K562 (cell line): ENCODE measurements around the gene HNF4A. TPM values are rescaled to one million over a fixed set of nuclear protein-coding genes. Genes with fewer than 3 reads are reported as not detected.

Experiments
- ATAC-seq: fragments of 200-7000 bp; cut with Tn5 transposase; 3 replicates; pipeline ENCODE4 v1.9.1; 2020; ENCODE audit warnings: moderate library complexity
- BruUV-seq: library from RNA; stranded (reverse); fragments of 400-500 nt; replicated peaks from 2 replicates; lab custom pipeline; 2021; lab: Mats Ljungman, UMichigan
- CTCF ChIA-PET: fragments of 300-600 bp; formaldehyde crosslinking; extraction: SDS; loops from one replicate; lab custom pipeline; 2021; ENCODE audit warnings: low intra/inter-chr PET ratio; lab: Yijun Ruan, JAX
- POLR2A ChIA-PET: fragments of 300-600, 350-650 bp; sonication (Branson Sonifier 250); formaldehyde crosslinking; extraction: SDS; loops from one replicate; lab custom pipeline; 2021; ENCODE audit warnings: antibody characterized with exemption, inconsistent platforms; lab: Yijun Ruan, JAX
- DNase-seq, 4 experiments: peaks; one replicate each; pipeline versions ENCODE4 v3.0.0 to v3.0.0-alpha.2; 2011 to 2018; ENCODE audit warnings: low spot score in 3 of 4, mixed read lengths in 3 of 4; ENCODE audit errors: extremely low read depth in 1 of 4
- FAIRE-seq: peaks from 2 replicates; lab custom pipeline; 2011; peaks lifted over from hg19 to GRCh38; lab: Jason Lieb, UNC
- H2AFZ ChIP-seq: 2 replicates; pipeline ENCODE4 v1.6.0; 2011; ENCODE audit warnings: low read depth, low read length, control low read depth, inconsistent platforms
- H3K27ac ChIP-seq: fragments of 200-600 bp; 3 replicates; pipeline ENCODE4 v1.8.0; 2011; ENCODE audit warnings: low read depth, mild to moderate bottlenecking, control low read depth, inconsistent platforms, low read length, moderate library complexity, mixed read lengths; ENCODE audit errors: extremely low read depth
- H3K27me3 ChIP-seq, 2 experiments: fragments of 300-600 bp in 1 of 2; 2 replicates in 1 of 2; 3 replicates in 1 of 2; pipeline versions ENCODE4 v1.6.0 to v1.8.0; 2011; ENCODE audit warnings: inconsistent platforms in 2 of 2, low read length in 2 of 2, mild to moderate bottlenecking in 1 of 2, mixed read lengths in 1 of 2, moderate library complexity in 1 of 2; ENCODE audit not compliant: control insufficient read depth in 2 of 2, insufficient read depth in 2 of 2
- H3K36me3 ChIP-seq: fragments of 300-600 bp; 3 replicates; pipeline ENCODE4 v1.8.0; 2011; ENCODE audit warnings: mild to moderate bottlenecking, low read length, inconsistent platforms; ENCODE audit not compliant: control insufficient read depth, insufficient read depth
- H3K4me1 ChIP-seq, 2 experiments: fragments of 200-600 bp in 1 of 2; replicated peaks in 1 of 2; 2 replicates in 1 of 2; 3 replicates in 1 of 2; pipeline versions ENCODE4 v1.5.1 to v1.8.0; 2011; ENCODE audit warnings: inconsistent platforms in 2 of 2, low read length in 2 of 2, mild to moderate bottlenecking in 1 of 2, mixed read lengths in 1 of 2, moderate library complexity in 1 of 2; ENCODE audit not compliant: control insufficient read depth in 2 of 2, insufficient read depth in 2 of 2
- H3K4me2 ChIP-seq: 2 replicates; pipeline ENCODE4 v1.6.1; 2011; ENCODE audit warnings: low read length, control low read depth, inconsistent platforms, mixed read lengths; ENCODE audit not compliant: insufficient read depth
- H3K4me3 ChIP-seq: fragments of 200-600 bp; sonication (generic), shearing (Covaris generic); 2 replicates; pipeline ENCODE4 v1.5.1; 2016; ENCODE audit warnings: control low read depth, inconsistent platforms
- H3K79me2 ChIP-seq: fragments of 200-600 bp; 3 replicates; pipeline ENCODE4 v1.8.0; 2011; ENCODE audit warnings: low read length, inconsistent platforms; ENCODE audit not compliant: control insufficient read depth, insufficient read depth
- H3K9ac ChIP-seq, 2 experiments: 2 replicates each; pipeline versions ENCODE4 v1.6.0 to v1.6.1; 2011; ENCODE audit warnings: low read depth in 2 of 2, low read length in 2 of 2, control low read depth in 1 of 2, inconsistent platforms in 1 of 2, mild to moderate bottlenecking in 1 of 2, mixed read lengths in 1 of 2; ENCODE audit not compliant: insufficient read depth in 1 of 2
- H3K9me1 ChIP-seq: one replicate; pipeline ENCODE4 v1.6.0; 2011; ENCODE audit warnings: inconsistent platforms, mild to moderate bottlenecking, low read length, moderate library complexity; ENCODE audit not compliant: control insufficient read depth, insufficient read depth
- H3K9me3 ChIP-seq: replicated peaks from 2 replicates; pipeline ENCODE4 v1.5.1; 2011; ENCODE audit warnings: low read depth, low read length, inconsistent platforms; ENCODE audit not compliant: control insufficient read depth, insufficient read depth
- H4K20me1 ChIP-seq: replicated peaks from 2 replicates; pipeline ENCODE4 v1.6.1; 2011; ENCODE audit warnings: low read length, inconsistent platforms, mixed read lengths; ENCODE audit not compliant: control insufficient read depth, insufficient read depth
- CHD4 ChIP-seq: fragments of 200-600 bp; sonication (generic); IDR thresholded peaks from 3 replicates; pipeline ENCODE4 v1.6.1; 2012; ENCODE audit warnings: low read depth, mild to moderate bottlenecking, mixed read lengths, low read length, inconsistent platforms; ENCODE audit not compliant: insufficient read depth, insufficient replicate concordance, poor library complexity, severe bottlenecking
- USF1 ChIP-seq: sonication (generic); formaldehyde crosslinking; IDR thresholded peaks from 2 replicates; pipeline ENCODE4 v1.9.0; 2022; ENCODE audit warnings: mild to moderate bottlenecking, missing genetic modification reagents
- ZNF121 ChIP-seq: sonication (generic); formaldehyde crosslinking; conservative IDR thresholded peaks from 2 replicates; pipeline ENCODE4 v1.8.0; 2022; ENCODE audit warnings: missing genetic modification reagents
- ZNF239 ChIP-seq: fragments of 250-450 bp; sonication (Bioruptor Pico); IDR thresholded peaks from 2 replicates; pipeline ENCODE4 v1.4.0; 2020; ENCODE audit warnings: mild to moderate bottlenecking
- WGBS: fragments of 100-300 bp; shearing (Covaris generic); methylation state at CpG from one replicate; pipeline ENCODE4 v1.1.6; 2016; ENCODE audit warnings: low coverage, mixed read lengths; ENCODE audit not compliant: insufficient coverage; ENCODE audit errors: missing lambda C conversion rate; 5-methylcytosine and 5-hydroxymethylcytosine counted together
- in situ Hi-C: fragments of 300-500 bp; cut with MboI; formaldehyde crosslinking; loops from 4 replicates; pipeline ENCODE4 v1.15.0; 2018; ENCODE audit warnings: inconsistent platforms, mixed read lengths
- intact Hi-C: fragments of 100-400 bp; cut with micrococcal nuclease; formaldehyde crosslinking; loops from 2 replicates; pipeline ENCODE4 v1.14.2; 2022
- polyA plus RNA-seq, 8 experiments: library from polyadenylated mRNA; depleted of rRNA in 4 of 8; stranded (reverse) in 5 of 8; unstranded in 3 of 8; fragments of >200 nt; fragmentation: Nextera tagmentation in 2 of 8; fragmentation: Illumina TruSeq in 1 of 8; extraction: Ambion mirVana in 2 of 8; extraction: Trizol in 1 of 8; gene quantifications; 2 replicates each; pipeline versions ENCODE4 v1.2.1 to v1.2.3, GENCODE V29; 2011 to 2014; ENCODE audit warnings: inconsistent platforms in 1 of 8, missing spikeins in 1 of 8
- total RNA-seq, 7 experiments: library from RNA; depleted of rRNA in 6 of 7; stranded (reverse); fragments of >200 nt in 6 of 7; fragmentation: Illumina TruSeq in 2 of 7; extraction: Trizol in 2 of 7; gene quantifications; 2 replicates each; pipeline versions ENCODE4 v1.2.1 to v1.2.3, GENCODE V29; 2011 to 2021; ENCODE audit warnings: low replicate concordance in 1 of 7
- TF ChIP-seq, protein P1 (sequence below): IDR thresholded peaks from 2 replicates; pipeline ENCODE4 v1.6.1; 2016; ENCODE audit warnings: missing genetic modification characterization, missing compliant biosample characterization
- TF ChIP-seq, protein P2 (sequence below): sonication (generic); formaldehyde crosslinking; IDR thresholded peaks from 2 replicates; pipeline ENCODE4 v1.5.0; 2020; ENCODE audit warnings: missing genetic modification reagents

Gene HNF4A
- total and polyA plus RNA-seq, 9 of the 15 experiments (the other 6 are each of a cell fraction or from before 2014, with no cell fraction given): 0.03 to 0.27 (median 0.08) TPM; not detected in 5

DNA sequence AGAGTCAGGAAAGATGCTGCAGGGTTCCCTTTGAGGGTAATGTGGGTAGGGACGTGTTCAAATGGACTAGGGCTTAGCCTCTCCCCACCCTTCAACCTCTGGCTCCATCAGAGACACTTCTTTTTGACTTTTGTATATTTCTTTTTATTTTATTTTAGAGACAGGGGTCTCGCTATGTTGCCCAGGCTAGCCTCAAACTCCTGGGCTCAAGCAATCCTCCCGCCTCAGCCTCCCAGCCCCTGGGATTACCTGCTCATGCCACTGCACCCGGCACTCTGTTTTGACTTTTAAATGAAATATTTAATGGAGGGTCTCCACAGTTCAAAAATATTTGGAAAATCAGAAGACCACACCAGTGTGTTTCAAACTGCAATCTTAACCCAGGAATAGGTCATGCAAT is 8.6 kb downstream of the HNF4A start:
- in situ Hi-C loops: no loop called here
- TF ChIP-seq, protein P1, sequence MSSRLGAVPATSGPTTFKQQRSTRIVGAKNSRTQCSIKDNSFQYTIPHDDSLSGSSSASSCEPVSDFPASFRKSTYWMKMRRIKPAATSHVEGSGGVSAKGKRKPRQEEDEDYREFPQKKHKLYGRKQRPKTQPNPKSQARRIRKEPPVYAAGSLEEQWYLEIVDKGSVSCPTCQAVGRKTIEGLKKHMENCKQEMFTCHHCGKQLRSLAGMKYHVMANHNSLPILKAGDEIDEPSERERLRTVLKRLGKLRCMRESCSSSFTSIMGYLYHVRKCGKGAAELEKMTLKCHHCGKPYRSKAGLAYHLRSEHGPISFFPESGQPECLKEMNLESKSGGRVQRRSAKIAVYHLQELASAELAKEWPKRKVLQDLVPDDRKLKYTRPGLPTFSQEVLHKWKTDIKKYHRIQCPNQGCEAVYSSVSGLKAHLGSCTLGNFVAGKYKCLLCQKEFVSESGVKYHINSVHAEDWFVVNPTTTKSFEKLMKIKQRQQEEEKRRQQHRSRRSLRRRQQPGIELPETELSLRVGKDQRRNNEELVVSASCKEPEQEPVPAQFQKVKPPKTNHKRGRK (tag): no peak
- TF ChIP-seq ZNF121 (CRISPR knock-in tag): peak; percentile 69
- TF ChIP-seq, all 486 proteins: peak for 1
- Histone ChIP-seq H3K4me1 (no peaks in the 10 kb centered on the region), H3K9ac (no peak overlapping the region), H2AFZ (no peak overlapping the region), H3K9me3 (no peaks in the 10 kb centered on the region), H3K4me2 (no peak overlapping the region), H3K36me3 (no peaks in the 10 kb centered on the region), H3K27me3 (0 out of 5 replicates have a peak, but pooled peaks cover 0 to 4% of the 10 kb centered on the region in 2 experiments), H3K79me2 (no peaks in the 10 kb centered on the region), H3K27ac (no peak overlapping the region), H3K9me1 (no peaks in the 10 kb centered on the region), H4K20me1 (no peaks in the 10 kb centered on the region; the same call in 1 of the 2 replicates), H3K4me3 (no peak overlapping the region)
- DNase-seq (no peak), FAIRE-seq (no peak), ATAC-seq (no peak)
- no TSS peak for BruUV-seq
- 0% methylated on average over 4 of the region's 4 CpGs for WGBS
- POLR2A ChIA-PET: interaction anchor here (0.9 to 1.0 kb wide), 2 partner anchors 11 to 12 kb away, joined by 3 read pairs; no protein-coding TSS in a partner anchor
- intact Hi-C loops: no loop called here
- CTCF ChIA-PET: no interaction called here

- CTCF ChIA-PET: no interaction called here
Measured at GRCh38 chr20:44364780-44365179, 9.3 kb downstream of the HNF4A start.

More at GRCh38 chr20:44364780-44365179, 9.3 kb downstream of the HNF4A start:
- H3K9me1 ChIP-seq: no peaks in the 10 kb centered on the region
- no peak overlapping the region for H3K27ac ChIP-seq
- H3K79me2 ChIP-seq: no peaks in the 10 kb centered on the region
- no peak overlapping the region for H2AFZ ChIP-seq
- WGBS: under 1% methylated on average over 6 of the region's 6 CpGs
- no peak overlapping the region for H3K4me3 ChIP-seq
- BruUV-seq: no TSS peak
- DNase-seq: peak in 1 of 4 experiments; percentile 3
- H4K20me1 ChIP-seq: no peaks in the 10 kb centered on the region; the same call in 1 of the 2 replicates
- intact Hi-C loops: no loop called here
- no peak for ATAC-seq
- no peak overlapping the region for H3K4me2 ChIP-seq
- no peaks in the 10 kb centered on the region for H3K9me3 ChIP-seq
- in situ Hi-C loops: no loop called here
- H3K27me3 ChIP-seq: 0 out of 5 replicates have a peak, but pooled peaks cover 0 to 4% of the 10 kb centered on the region in 2 experiments
- FAIRE-seq: no peak
- H3K4me1 ChIP-seq: no peaks in the 10 kb centered on the region
- no peaks in the 10 kb centered on the region for H3K36me3 ChIP-seq
- POLR2A ChIA-PET: interaction anchor here (0.9 to 1.0 kb wide), 2 partner anchors 10 to 13 kb away, joined by 3 read pairs; no protein-coding TSS in a partner anchor
- TF ChIP-seq ZNF239 (CRISPR knock-in tag) (no peak), USF1 (CRISPR knock-in tag) (peak; percentile 43; the same call in 1 of the 2 replicates), CHD4 (no peak)
- TF ChIP-seq, protein P2, sequence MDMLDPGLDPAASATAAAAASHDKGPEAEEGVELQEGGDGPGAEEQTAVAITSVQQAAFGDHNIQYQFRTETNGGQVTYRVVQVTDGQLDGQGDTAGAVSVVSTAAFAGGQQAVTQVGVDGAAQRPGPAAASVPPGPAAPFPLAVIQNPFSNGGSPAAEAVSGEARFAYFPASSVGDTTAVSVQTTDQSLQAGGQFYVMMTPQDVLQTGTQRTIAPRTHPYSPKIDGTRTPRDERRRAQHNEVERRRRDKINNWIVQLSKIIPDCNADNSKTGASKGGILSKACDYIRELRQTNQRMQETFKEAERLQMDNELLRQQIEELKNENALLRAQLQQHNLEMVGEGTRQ (CRISPR knock-in tag): peak; percentile 57
- no peak overlapping the region for H3K9ac ChIP-seq
